ENCODE measurements around the gene CNMD.
"Not testable (repeated sequence)": the region's sequence is repeated elsewhere in the genome, so short reads cannot be mapped to it uniquely, and the experiment has no call there.

CNMD gene

DNA sequence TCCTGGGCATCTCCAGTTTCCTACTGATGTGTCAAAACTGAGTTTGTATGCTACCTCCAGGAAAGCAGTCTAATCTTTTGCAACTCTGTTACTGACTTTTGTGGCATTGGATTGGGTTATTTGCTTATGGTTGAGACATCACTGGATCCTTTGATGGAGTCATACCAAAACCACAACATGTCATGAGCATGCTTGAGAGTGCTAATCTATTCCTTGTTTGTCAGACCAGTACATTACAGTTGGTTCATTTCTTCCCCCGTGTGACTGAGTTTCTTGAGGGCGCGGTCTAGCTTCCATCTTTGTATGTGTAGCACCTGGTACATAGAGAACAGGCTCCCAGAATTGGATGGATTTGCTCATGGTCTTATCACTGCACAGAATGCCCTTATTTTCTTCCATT lies 43.8 kb downstream of the CNMD start:
- H3K9ac ChIP-seq (ENCODE audit: low read depth, low read length): no peak overlapping the region
- no peaks in the 10 kb centered on the region for H3K4me1 ChIP-seq (ENCODE audit: insufficient read depth, low read length)
- no peaks in the 10 kb centered on the region for H3K9me3 ChIP-seq (ENCODE audit: control insufficient read depth, insufficient read depth, low read length)
- H3K36me3 ChIP-seq (ENCODE audit: insufficient read depth, low read length): no peaks in the 10 kb centered on the region

DNA sequence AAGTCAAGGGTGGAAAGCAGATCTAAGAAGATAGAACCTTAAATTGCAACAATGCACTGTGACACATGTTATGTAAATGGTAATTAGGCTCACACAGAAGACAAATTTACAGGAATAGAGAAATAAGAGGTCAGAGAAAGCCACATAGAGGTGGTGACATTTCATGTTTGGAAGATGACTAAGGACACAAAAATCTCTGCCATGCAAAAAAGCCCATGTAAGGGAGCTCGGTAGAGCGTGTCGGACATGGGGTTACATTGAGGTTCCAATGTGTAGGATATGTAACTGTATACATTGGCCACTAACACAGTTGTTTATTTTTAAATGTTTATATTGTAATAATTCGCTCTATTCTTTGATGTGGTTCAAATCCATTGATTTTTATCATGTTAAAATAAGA lies 53.2 kb downstream of the CNMD start:
- no peak overlapping the region for H3K9ac ChIP-seq (ENCODE audit: low read depth, low read length)
- 0 out of 2 replicates have a peak, but pooled peaks cover 3% of the 10 kb centered on the region for H3K36me3 ChIP-seq (ENCODE audit: insufficient read depth, low read length)
- H3K4me1 ChIP-seq (ENCODE audit: insufficient read depth, low read length): no peaks in the 10 kb centered on the region
- H3K9me3 ChIP-seq (ENCODE audit: control insufficient read depth, insufficient read depth, low read length): no peaks in the 10 kb centered on the region

DNA sequence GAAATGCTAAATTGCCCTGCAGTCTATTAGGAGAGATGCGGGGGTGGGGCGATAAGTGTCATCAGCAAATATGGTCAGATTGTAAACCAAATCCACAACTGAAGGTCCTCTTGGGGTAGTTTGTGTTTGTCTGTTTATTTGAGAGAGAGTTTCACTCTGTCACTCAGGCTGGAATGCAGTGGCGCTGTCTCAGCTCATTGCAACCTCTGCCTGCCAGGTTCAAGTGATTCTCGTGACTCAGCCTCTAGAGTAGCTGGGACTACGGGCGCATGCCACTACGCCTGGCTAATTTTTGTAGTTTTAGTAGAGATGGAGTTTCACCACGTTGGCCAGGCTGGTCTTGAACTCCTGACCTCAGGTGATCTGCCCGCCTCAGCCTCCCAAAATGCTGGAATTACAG lies 53.8 kb downstream of the CNMD start:
- H3K4me1 ChIP-seq (ENCODE audit: insufficient read depth, low read length); H3K36me3 ChIP-seq (ENCODE audit: insufficient read depth, low read length); H3K9me3 ChIP-seq (ENCODE audit: control insufficient read depth, insufficient read depth, low read length); H3K9ac ChIP-seq (ENCODE audit: low read depth, low read length): not testable (repeated sequence)

DNA sequence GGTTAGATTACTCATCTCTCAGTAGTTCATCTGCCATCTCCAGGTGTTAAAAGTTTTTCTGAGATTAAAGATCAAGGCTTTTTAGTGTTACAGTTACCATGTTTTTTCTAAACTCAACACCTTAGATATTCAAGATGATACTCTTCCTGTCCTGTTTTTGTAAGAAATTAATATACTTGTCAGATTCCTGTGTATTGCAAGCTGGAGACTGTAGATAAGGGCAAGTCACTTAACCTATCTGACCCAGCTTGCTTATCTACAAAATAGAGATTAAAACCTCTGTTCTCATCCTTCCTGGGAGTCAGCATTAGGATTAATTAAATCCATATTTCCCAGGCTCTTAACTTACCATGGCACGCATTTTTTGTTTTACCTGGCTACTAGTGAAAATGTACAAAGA lies 61.8 kb downstream of the CNMD start:
- H3K36me3 ChIP-seq (ENCODE audit: insufficient read depth, low read length): 0 out of 2 replicates have a peak, but pooled peaks cover 2% of the 10 kb centered on the region
- no peaks in the 10 kb centered on the region for H3K9me3 ChIP-seq (ENCODE audit: control insufficient read depth, insufficient read depth, low read length)
- H3K4me1 ChIP-seq (ENCODE audit: insufficient read depth, low read length): no peaks in the 10 kb centered on the region
- H3K9ac ChIP-seq (ENCODE audit: low read depth, low read length): no peak overlapping the region

DNA sequence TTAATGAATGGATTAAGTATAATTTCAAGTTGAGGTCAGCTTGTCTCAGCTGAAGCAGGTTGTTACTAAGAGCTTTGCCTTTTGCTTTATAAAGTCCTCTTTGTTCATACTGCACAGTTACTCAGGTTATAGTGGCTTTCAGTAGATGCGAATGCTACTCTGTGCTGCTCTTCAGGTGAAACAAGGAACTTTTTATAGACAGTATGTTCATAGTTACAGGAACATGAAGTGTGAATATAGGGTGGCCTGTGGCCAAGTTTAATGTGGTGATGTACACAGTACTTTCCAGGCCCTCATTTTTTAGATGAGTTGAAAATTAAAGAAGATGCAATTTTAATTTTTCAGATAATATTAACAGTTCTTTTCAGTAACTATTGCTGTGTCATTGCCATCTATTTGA lies 66.2 kb downstream of the CNMD start:
- Histone ChIP-seq H3K36me3 (ENCODE audit: insufficient read depth, low read length) (no peaks in the 10 kb centered on the region), H3K9me3 (ENCODE audit: control insufficient read depth, insufficient read depth, low read length) (no peaks in the 10 kb centered on the region), H3K9ac (ENCODE audit: low read depth, low read length) (no peak overlapping the region), H3K4me1 (ENCODE audit: insufficient read depth, low read length) (no peaks in the 10 kb centered on the region; the same call in 1 of the 2 replicates)

DNA sequence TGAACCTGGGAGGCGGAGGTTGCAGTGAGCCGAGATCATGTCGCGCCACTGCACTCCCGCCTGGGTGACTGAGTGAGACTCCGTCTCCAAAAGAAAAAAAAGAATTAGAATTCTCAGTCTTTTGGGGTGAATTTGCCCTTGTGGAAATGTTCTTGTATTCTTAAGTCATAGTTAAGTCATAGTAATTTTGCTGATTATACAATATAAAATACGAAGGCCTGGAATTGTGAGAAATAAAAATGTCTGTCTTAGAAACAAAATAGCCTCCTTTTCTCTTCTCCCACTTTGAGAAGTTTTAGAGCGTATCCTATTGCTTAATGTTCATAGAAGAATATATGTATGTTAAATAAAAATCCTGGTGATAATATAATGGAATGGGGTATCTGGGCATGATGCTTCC lies 68.9 kb downstream of the CNMD start:
- Histone ChIP-seq H3K9ac (ENCODE audit: low read depth, low read length) (no peak overlapping the region), H3K9me3 (ENCODE audit: control insufficient read depth, insufficient read depth, low read length) (no peaks in the 10 kb centered on the region), H3K36me3 (ENCODE audit: insufficient read depth, low read length) (no peaks in the 10 kb centered on the region), H3K4me1 (ENCODE audit: insufficient read depth, low read length) (no peaks in the 10 kb centered on the region; the same call in 1 of the 2 replicates)

DNA sequence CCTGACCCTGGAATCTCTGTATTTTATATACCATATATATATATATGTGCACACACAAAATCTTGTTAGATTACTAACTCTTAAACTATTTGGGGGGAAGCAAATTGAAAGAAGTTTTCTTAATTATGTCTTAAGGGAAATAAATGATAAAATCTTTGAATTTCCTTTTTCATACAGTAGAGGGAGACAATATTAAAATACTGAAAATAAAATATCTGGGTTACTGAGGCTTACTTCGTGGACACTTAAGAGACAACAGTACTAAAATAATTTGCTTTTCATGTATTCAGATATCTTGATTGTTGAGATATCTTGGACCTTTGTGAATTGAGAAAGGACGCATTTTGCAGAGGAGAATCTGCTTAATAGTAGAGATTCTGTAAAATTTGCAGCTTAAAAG lies 69.9 kb downstream of the CNMD start:
- Histone ChIP-seq H3K4me1 (ENCODE audit: insufficient read depth, low read length) (no peaks in the 10 kb centered on the region; the same call in 1 of the 2 replicates), H3K9me3 (ENCODE audit: control insufficient read depth, insufficient read depth, low read length) (no peaks in the 10 kb centered on the region), H3K36me3 (ENCODE audit: insufficient read depth, low read length) (no peaks in the 10 kb centered on the region), H3K9ac (ENCODE audit: low read depth, low read length) (no peak overlapping the region)

DNA sequence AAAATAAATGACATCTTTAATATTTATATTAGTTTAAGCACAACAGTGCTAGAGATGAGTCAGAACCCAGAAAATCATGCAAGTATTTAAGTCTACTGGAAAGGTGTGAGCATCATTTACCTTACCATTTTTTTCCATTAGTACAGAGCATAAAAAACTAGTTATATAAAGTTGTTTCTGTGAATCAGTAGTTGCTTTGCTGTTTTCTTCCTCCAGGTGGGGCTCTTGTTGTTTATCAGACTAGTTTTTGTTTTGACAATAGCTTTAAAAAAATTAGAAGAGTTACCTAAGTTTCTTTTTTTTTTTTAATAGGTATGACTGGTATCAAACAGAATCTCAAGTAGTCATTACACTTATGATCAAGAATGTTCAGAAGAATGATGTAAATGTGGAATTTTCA lies 74.3 kb downstream of the CNMD start:
- H3K9ac ChIP-seq (ENCODE audit: low read depth, low read length): no peak overlapping the region
- H3K36me3 ChIP-seq (ENCODE audit: insufficient read depth, low read length): no peaks in the 10 kb centered on the region
- H3K9me3 ChIP-seq (ENCODE audit: control insufficient read depth, insufficient read depth, low read length): no peaks in the 10 kb centered on the region
- H3K4me1 ChIP-seq (ENCODE audit: insufficient read depth, low read length): no peaks in the 10 kb centered on the region; the same call in 1 of the 2 replicates

DNA sequence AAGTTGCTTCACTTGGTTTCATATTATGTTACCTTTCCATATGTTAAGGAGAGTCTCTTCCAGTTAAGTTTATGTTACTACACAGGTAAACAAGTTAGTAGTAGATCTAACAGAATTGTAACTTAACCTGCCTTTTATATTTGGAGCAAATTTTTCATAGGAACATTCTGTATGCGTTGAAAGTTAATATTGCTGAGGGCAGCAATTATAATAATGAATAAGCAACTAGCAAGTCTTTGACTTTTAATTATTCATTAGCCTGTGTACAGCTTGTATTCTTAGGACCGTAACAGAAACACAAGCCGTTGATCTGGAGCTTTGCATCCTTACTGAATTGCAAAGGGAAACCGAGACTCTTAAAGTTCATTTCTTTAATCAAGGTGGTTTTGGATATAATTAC lies 75.3 kb downstream of the CNMD start:
- no peak overlapping the region for H3K9ac ChIP-seq (ENCODE audit: low read depth, low read length)
- H3K36me3 ChIP-seq (ENCODE audit: insufficient read depth, low read length): no peaks in the 10 kb centered on the region
- no peaks in the 10 kb centered on the region for H3K9me3 ChIP-seq (ENCODE audit: control insufficient read depth, insufficient read depth, low read length)
- H3K4me1 ChIP-seq (ENCODE audit: insufficient read depth, low read length): no peaks in the 10 kb centered on the region; the same call in 1 of the 2 replicates

DNA sequence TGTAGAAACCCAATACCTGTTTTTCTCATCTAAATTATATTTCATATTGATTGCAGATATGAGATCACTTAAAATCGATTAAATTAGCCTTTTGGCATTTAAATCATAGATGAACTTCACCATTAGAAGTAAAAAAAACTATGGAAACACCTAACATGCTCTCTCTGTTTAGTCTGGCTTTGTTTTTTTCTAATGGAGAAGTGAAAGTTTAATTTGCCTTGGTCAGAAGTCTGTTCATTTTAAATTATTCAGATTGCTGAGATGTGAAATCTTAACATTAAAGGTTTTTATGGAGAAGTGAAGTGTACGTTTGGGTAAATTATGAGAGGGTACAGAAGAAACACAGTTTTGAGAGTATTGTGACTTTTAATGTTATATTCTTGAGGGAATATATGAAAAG lies 80.3 kb downstream of the CNMD start:
- Histone ChIP-seq H3K9me3 (ENCODE audit: control insufficient read depth, insufficient read depth, low read length) (no peaks in the 10 kb centered on the region), H3K4me1 (ENCODE audit: insufficient read depth, low read length) (no peaks in the 10 kb centered on the region), H3K36me3 (ENCODE audit: insufficient read depth, low read length) (no peaks in the 10 kb centered on the region), H3K9ac (ENCODE audit: low read depth, low read length) (no peak overlapping the region)
